Measurements from ENCODE around the gene MAMSTR.

The MAMSTR gene

GRCh38 chr19:48735031-48735615, 15.6 kb upstream of the MAMSTR start:
- Histone ChIP-seq H3K9me3 (no peaks in the 10 kb centered on the region), H3K36me3 (no peaks in the 10 kb centered on the region), H3K27ac (no peak overlapping the region), H3K27me3 (peaks cover 36% of the 10 kb centered on the region), H3K4me1 (ENCODE audit: control insufficient read depth in 1 of 2, insufficient read depth in 1 of 2, low read depth in 1 of 2, low read length in 1 of 2) (peaks cover 6 to 11% of the 10 kb centered on the region in 2 experiments), H3K4me3 (ENCODE audit: low read depth in 1 of 2, low read length in 1 of 2) (no peak overlapping the region)
- TF ChIP-seq, protein P1, sequence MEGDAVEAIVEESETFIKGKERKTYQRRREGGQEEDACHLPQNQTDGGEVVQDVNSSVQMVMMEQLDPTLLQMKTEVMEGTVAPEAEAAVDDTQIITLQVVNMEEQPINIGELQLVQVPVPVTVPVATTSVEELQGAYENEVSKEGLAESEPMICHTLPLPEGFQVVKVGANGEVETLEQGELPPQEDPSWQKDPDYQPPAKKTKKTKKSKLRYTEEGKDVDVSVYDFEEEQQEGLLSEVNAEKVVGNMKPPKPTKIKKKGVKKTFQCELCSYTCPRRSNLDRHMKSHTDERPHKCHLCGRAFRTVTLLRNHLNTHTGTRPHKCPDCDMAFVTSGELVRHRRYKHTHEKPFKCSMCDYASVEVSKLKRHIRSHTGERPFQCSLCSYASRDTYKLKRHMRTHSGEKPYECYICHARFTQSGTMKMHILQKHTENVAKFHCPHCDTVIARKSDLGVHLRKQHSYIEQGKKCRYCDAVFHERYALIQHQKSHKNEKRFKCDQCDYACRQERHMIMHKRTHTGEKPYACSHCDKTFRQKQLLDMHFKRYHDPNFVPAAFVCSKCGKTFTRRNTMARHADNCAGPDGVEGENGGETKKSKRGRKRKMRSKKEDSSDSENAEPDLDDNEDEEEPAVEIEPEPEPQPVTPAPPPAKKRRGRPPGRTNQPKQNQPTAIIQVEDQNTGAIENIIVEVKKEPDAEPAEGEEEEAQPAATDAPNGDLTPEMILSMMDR (IDR thresholded peaks at IDR 0.05): no peak

- Histone ChIP-seq H3K9me3 (no peaks in the 10 kb centered on the region), H3K36me3 (no peaks in the 10 kb centered on the region), H3K27me3 (peaks cover 31% of the 10 kb centered on the region), H3K4me1 (ENCODE audit: control insufficient read depth in 1 of 2, insufficient read depth in 1 of 2, low read depth in 1 of 2, low read length in 1 of 2) (peaks cover 6 to 7% of the 10 kb centered on the region in 2 experiments), H3K4me3 (ENCODE audit: low read depth in 1 of 2, low read length in 1 of 2) (no peak overlapping the region), H3K27ac (no peak overlapping the region)
- TF ChIP-seq, protein P1 (IDR thresholded peaks at IDR 0.05): no peak
These were observed 15.1 kb upstream of the MAMSTR start for GRCh38 chr19:48734625-48735024.

GRCh38 chr19:48731452-48731851, 11.9 kb upstream of the MAMSTR start:
- Histone ChIP-seq H3K36me3 (no peaks in the 10 kb centered on the region), H3K9me3 (peaks cover 4% of the 10 kb centered on the region), H3K4me1 (ENCODE audit: control insufficient read depth in 1 of 2, insufficient read depth in 1 of 2, low read depth in 1 of 2, low read length in 1 of 2) (peaks cover 0 to 7% of the 10 kb centered on the region in 2 experiments), H3K4me3 (ENCODE audit: low read depth in 1 of 2, low read length in 1 of 2) (no peak overlapping the region), H3K27me3 (peaks cover 6% of the 10 kb centered on the region), H3K27ac (no peak overlapping the region)
- TF ChIP-seq, protein P1 (IDR thresholded peaks at IDR 0.05): no peak

GRCh38 chr19:48728911-48729664, 9.6 kb upstream of the MAMSTR start:
- Histone ChIP-seq H3K9me3 (peaks cover 11% of the 10 kb centered on the region), H3K4me3 (ENCODE audit: low read depth in 1 of 2, low read length in 1 of 2) (no peak overlapping the region), H3K27ac (no peak overlapping the region), H3K36me3 (no peaks in the 10 kb centered on the region), H3K4me1 (ENCODE audit: control insufficient read depth in 1 of 2, insufficient read depth in 1 of 2, low read depth in 1 of 2, low read length in 1 of 2) (peaks cover 8 to 26% of the 10 kb centered on the region in 2 experiments), H3K27me3 (peaks cover 6% of the 10 kb centered on the region)
- TF ChIP-seq, protein P1 (IDR thresholded peaks at IDR 0.05): no peak

DNA sequence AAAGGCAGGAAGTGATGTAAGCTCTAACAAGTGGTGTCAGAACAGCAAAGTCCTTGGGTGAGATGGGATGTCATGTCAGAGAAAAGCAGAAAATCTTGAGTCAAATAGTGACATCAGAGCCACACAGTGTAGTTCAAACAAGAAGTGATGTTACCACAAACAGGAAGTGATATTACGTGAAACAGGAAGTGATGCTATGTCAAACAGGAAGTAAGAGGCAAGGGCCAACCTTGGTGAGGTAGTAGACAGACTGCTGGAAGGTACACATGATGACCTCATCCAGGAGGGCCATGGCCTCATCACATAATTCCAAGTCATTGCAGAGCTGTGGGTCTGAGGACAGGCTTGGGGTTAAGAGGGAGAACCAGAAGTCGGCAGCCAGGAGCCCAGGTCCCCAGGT, 7.0 kb upstream of the MAMSTR start:
- Histone ChIP-seq H3K4me3 (ENCODE audit: low read depth in 1 of 2, low read length in 1 of 2) (no peak overlapping the region), H3K27ac (peak overlapping the region; percentile 77), H3K27me3 (no peaks in the 10 kb centered on the region), H3K36me3 (no peaks in the 10 kb centered on the region), H3K4me1 (ENCODE audit: control insufficient read depth in 1 of 2, insufficient read depth in 1 of 2, low read depth in 1 of 2, low read length in 1 of 2) (peaks cover 8 to 26% of the 10 kb centered on the region in 2 experiments), H3K9me3 (peaks cover 11% of the 10 kb centered on the region)
- TF ChIP-seq, protein P1 (IDR thresholded peaks at IDR 0.05): no peak
